GM18858 (cell line): ENCODE results near the gene MIOS.
A peak's percentile ranks its signal among the peaks of the same experiment; 100 is the strongest.

Source experiments
- ATAC-seq: cut with Tn5 transposase; IDR thresholded peaks from one replicate; pipeline ENCODE4 v1.9.1; 2021; ENCODE audit not compliant: unreplicated experiment

MIOS gene

DNA sequence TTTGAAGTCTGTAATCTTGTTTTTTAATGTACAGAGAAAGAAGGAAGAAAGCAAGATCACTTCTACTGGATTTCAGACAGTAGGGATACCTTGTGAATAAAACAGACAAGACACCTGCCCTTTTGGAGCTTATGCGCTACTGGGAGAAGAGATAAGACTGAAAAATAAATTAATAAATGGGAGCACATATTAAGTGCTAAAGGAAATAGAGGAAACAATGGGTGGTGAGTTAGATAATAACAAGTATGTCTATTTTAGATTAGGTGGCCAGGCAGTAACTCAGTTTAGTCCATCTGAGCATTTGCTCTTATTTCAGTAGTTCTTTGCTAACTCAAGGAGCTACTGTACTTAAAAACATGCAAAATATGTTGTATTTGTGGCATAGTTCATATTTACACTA is 15.9 kb downstream of the MIOS start:
- no peak for ATAC-seq

DNA sequence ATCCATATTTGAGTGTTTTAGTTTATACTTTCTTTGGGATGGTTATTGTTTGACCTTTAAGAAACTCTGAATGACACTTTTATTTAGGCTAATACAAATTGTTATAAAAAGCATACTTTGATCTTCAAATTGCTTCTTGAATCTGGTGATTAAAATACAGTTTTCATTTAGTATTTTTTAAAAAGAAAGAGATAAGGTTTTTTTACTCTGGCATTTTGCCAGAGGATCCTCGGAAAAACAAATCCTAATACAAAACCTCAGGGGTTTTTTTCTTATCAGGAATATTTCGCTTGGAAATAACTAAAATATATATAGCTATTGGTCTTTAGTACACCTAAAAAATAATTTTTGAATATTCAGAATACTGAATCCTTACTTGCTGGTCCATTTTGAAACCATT is 17.0 kb downstream of the MIOS start:
- ATAC-seq = no peak

DNA sequence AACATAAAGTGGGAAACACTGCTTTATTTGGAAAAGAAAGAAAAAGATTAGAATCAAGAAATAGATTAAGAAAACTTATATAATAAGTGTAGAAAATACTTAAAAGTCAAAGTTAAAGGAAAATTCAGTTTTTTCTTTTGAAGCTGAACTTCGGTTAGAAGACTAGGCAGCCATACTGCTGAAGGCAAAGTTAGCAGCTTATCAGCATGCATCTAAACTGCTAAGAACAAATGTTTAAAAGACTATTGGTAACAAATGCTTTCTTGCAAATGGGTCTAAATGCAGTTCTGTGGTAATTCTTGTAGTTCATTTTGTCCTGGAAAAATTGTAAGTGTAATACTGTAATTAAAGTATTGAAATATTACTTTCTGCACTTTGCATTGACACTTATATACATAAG is 18.0 kb downstream of the MIOS start:
- ATAC-seq = no peak

DNA sequence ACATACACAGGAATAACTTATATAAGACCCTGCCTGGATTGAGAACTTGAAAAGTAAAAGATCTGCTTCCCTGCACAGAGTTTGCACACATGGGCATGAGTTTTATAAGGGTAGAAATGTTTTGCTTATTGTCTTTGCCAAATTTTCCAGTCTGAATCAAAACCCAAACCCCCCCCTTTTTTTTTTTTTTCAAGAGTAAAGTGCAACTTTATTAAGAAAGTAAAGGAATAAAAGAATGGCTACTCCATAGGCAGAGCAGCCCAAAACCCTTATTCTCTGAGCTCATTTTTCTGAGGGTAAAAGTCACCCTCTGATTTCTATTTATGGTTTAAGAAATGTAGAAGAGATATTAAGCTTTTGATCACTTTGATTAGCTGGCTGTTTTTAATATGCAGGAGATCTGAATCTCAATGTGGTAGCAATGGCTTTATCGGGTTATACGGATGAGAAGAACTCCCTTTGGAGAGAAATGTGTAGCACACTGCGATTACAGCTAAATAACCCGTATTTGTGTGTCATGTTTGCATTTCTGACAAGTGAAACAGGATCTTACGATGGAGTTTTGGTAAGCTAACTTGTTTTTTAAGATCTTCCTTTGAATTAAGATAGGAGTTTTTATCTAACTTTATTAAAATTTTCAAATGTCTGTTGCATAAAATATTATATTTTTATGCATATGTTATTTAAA is 18.7 kb downstream of the MIOS start:
- ATAC-seq = no peak

DNA sequence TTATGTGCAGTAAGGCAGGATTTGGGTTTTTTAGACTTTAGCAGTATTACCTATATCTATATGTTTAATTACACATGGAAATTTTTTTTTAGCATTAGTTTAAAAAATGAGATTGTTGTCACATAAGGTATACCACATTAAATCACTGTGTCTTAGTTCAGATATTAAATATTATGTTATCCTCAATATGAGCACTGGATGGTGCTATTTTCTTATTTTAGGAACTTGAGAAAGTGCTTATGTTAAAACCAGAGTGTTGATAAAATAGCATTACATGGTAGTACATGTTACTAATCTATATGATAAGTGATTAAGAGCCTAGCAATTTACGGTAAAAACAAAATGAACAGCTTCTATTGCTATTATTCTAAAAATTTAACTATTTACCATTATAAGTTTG is 28.8 kb downstream of the MIOS start:
- ATAC-seq = no peak

DNA sequence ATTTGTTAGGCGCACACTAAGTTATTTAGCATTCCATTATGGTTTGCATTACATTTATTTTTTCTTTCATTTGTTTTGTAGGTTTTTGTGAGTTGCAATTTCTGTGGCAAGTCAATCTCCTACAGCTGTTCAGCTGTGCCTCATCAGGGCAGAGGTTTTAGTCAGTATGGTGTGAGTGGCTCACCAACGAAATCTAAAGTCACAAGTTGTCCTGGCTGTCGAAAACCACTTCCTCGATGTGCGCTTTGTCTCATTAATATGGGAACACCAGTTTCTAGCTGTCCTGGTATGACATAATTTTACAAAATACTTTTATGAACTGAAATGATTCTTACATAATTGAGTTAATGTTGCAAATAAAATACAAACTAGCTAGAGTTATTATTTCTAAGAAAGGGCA is 29.5 kb downstream of the MIOS start:
- no peak for ATAC-seq

DNA sequence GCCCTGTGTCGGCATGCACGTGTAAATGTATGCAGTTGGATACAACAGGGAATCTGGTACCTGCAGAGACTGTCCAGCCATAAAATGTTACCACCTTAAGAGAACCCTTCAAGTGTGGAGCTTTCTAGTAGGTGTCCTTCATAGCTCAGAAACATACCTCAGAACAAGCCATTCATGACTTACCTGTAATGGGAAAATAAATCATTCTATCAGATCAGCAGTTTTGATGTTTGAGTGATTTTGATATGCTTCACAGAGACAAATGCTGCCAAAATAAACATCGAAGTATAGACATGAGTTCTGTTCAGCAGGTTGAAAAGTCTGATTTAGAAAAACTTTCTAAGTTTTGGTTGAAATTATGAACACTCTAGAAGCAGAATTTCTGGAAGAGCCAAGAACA is 40.3 kb downstream of the MIOS start:
- no peak for ATAC-seq

DNA sequence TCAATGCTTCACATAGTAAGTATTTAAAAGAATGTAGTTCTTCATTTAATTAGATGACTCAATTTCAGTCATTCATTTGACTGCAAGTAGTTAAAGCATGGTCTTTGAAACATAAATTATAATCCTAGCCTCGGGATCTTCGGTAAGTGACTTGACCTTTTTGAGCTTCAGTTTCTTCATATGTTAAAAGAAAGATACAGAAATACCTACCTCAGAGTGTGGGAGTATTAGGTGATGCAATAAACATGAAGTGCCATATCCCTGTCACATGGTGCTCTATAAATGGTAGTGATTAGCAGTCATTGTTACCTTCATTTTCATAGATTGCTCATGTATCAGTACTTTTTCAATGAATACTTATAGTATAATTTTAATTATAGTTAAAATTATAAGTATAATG is 42.6 kb downstream of the MIOS start:
- no peak for ATAC-seq

DNA sequence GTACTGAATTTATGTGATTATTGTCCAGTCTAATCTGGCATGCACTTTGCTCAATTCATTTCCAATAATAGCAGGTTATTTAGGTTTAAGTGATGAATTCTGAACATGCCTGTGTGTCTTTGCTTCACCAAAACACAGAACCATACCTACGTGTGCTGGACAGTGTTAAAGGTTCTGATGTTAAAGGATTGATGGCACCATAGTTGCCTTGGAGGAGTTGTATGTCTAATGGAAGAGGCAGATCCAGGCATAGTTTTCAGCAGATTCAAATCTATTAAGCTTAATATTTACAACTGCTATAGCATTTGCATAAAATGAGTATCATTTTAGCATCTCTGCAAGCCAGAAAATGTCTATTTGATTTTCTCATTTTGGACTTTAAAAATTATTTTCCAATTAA is 45.8 kb downstream of the MIOS start:
- no peak for ATAC-seq

DNA sequence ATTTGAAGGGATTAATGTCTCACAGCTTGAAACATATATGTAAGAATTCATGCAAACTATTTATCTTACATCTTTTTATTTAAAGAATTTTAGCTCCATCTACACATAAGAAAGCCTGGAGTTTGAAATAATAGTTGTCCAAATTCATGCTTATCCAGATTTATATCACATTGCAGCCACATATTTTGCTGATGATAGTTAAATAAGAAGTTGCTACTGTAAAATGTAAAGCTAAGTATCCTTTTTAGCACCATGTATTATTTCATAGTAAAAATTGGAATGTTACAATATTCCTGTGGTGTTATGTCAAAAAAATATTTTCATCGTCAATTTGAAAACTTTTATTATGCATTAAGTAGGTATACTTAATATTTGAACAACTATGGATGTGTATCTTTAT is 46.5 kb downstream of the MIOS start:
- ATAC-seq = no peak

DNA sequence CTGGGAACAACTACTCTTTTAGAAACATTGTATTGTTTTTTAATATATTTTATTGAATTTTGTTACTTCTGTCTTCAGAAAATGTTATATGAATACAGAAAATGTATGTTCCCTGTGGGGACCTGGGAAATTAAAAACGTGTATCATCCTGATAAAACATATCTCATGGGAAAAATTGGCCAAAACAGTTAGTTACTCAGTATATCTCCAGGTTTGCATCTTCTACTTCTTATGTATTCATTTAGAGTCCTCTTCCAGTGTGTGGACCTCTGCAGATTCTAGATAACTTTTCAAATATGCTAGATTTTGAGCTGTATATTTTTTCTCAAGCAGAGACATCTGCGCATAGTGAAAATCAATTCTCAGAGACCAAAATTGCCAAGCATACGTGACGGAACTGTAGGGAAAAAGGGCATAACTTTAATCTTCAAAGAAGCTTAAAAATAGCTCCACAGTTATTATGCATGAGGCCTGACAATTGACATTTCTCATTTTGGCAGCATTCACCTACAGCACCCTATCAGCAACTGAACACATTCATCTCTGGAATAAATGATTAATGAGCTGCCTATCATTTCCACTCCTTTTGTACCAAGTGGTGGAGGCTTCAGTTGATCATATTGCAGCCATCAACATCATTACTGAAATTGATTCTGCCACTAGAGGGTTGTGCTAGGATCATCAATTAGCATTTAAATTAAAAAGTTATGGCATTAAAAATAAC is 47.5 kb downstream of the MIOS start:
- ATAC-seq = no peak

DNA sequence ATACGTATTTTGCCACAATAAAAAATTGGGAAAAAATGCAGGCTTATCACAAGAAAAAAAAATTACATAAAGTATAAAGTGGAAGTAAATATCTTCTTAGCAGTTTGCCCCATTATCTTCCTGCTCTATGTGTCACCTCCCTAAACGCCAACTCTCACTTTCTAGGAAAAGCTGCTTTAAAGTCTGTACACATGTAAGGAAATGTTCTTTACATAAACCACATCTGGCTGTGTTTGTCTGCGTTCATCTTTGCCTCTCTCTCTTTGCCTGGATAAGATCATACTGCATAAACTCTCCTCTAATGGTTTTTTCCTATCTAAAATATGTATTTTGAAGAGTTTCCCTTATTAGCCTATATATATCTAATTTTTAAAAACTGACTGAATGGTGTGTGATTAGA is 50.9 kb downstream of the MIOS start:
- ATAC-seq = no peak

DNA sequence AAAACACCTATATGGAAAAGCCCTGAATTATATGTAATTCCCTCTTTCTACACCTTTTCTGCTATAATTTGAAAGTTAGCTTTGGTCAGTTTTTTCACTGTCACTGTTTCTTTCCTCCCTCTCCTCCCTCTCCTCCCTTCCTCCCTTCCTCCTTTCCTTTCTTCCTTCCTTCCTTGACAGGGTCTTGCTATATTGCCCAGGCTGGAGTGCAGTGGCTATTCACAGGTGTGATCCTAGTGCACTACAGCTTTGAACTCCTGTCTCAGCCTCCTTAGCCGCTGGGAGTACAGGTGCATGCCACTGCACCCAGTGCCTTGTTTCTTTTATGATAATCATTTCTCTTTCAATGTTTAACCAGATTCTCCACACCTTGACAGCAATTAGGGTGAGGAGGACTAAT is 51.7 kb downstream of the MIOS start:
- no peak for ATAC-seq

DNA sequence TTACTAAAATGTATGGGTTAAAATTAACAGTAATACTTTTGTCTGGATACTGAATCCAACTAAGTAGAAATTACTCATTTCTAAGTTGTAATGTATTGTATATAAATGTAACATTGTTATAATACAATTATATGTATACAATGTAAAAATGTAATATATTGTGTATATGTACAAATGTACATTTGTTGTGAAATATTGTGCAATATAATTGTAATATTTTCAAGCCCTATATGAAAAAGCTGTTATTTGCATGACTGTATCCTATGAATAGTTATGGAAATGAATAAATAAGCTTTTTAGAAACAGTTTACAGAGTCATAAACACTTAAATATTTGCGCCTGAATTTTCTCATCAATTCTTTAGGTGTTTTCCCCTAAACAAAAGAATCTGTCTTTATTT is 53.6 kb downstream of the MIOS start:
- no peak for ATAC-seq

DNA sequence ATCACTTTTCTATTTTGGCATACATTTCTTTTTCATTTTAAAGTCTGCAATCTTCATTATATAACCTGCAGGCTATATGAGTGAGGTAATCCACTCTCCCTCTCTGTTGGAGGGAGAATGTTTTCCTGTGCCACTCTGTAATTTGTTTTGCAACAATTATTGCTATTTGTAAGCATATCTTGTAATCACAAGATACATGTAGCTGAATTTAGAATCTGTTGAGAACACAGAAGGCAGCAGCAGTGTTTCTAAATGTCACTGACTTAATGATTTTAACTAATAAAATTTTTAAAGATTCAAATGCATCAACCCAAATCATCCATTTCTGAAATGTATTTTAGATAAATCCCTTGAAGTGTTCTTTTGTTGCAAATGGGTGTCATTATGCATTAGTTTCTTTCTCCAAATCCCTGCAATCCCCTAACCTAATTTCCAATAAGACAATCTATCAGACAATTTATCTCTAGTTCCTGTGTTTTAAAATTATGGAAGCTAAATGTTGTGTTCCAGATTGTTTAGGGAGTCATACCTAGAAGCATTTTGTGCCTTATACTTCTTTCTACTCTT is 54.0 kb downstream of the MIOS start:
- ATAC-seq = no peak

DNA sequence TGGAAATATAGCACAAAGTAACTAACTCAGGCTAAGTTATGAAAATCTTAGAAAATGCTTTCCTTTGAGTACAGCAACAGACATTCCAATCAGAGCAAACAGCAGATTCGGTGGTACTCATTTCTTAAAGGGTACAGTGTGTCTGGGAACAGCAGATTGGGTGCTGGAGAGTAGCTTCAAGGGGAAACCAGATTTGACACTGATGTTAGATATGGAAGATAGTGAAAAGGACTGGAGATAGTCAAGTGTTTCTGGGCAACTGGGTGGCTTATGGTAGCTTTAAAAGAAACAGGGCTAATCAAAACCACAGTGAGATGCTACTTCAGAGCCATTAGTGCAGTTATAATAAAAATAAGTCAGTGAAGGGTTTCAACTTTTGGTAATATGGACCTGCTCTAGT is 61.8 kb downstream of the MIOS start:
- ATAC-seq = no peak

DNA sequence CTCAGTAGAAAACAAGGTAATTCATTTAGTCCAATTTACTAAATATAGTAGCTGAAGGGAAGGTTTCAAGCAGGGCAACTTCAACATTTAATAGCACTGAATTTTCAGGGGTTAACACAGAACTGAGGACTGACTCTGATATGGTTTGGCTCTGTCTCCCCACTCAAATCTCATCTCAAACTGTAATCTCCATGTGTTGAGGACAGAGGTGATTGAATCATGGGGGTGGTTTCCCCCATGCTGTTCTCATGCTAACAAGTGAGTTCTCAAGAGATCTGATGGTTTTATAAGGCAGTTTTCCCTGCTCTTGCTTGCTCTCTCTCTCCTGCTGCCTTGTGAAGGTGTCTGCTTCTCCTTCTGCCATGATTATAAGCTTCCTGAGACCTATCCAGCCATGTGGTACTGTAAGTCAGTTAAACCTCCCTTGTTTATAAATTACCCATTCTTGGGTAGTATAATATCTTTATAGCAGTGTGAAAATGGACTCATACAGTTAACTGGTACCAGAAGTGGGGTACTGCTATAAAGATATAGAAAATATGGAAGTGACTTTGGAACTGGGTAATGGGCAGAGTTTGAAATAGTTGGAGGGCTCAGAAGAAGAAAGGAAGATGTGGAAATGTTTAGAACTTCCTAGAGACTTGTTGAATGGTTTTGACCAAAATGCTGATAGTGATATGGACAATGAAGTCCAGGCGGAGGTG is 64.1 kb downstream of the MIOS start:
- no peak for ATAC-seq

DNA sequence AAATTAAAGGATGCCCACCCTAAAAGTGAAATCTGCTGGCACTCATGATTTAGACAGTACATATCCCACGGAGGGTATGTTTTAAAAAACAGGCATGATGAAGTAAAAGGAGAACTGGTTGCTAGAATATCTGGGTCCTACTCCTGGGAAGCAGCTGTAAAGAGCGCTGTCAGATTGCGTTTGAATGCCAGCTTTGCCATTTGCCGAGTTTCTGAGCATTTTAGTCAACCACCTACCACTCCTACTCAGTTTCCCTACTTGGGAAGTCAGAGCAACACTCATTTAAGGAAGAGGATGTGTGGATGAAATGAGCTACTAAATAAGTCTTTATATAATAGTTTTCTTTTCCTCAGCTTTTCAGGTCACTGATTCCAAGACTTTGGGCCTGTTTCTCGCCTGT is 72.7 kb downstream of the MIOS start:
- no peak for ATAC-seq

DNA sequence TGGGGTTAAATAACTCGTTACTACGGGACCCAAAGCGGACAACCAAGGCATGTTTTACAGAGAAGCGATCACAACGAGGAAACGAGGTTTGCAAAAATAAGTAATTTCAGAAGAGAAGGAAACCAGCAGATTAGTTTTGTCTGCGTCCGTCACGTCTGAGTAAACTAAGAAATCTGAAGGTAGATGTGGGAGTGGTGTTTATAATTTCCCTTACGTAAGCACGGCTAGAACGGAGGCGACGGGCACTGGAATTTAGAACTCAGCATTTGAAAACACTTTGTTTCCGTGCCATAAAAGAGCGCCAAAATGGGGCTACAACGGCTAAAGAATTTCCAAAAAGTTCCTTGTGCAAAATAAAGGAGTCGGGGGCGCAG is 73.2 kb downstream of the MIOS start:
- ATAC-seq = no peak

DNA sequence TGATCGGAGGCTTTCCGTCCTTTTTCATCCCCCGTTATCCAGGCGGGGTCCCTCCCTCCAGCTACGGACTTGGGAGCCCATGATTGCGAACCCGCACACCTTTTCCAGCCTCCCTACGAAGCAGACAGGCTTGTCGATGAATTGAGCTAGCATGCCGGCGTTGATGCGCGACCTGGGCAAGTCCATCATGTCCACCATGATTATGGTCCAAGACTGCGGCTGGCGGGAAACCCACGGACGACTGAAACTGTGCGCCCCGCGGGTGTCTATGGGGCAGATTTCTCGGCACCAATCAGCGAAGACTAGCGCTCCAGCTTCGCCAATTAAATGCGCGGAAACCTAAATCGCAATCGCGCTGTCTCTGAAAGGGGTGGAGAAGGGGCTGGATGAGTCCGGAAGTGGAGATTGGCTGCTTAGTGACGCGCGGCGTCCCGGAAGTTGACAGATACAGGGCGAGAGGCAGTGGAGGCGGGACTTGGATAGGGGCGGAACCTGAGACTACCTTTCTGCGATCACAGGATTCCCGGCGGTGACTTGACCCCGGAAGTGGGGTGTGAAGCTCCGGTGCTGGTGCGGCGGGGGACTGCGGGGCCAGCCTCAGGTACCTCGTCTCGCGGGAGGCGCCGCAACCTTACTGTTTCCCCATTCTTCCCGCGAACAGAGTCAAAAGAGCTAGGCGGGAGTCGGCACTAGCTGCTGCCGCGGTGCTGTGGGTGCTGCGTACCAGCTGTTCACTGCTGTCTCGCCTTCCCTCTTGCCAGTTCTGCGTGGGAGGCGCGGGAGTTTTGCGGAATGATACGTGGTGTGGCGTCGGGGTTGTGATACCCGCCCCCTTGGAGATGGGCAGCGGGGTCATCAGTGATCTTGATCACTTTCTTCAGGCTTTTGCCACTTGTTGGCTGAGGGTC is 73.8 kb downstream of the MIOS start, which contains the start of gene UMAD1:
Gene UMAD1 (plus strand): TSS at position 532 of the 908 bp plus-strand sequence. CDS start 32,620 bp downstream, outside the sequence.
- ATAC-seq = peak; percentile 97

DNA sequence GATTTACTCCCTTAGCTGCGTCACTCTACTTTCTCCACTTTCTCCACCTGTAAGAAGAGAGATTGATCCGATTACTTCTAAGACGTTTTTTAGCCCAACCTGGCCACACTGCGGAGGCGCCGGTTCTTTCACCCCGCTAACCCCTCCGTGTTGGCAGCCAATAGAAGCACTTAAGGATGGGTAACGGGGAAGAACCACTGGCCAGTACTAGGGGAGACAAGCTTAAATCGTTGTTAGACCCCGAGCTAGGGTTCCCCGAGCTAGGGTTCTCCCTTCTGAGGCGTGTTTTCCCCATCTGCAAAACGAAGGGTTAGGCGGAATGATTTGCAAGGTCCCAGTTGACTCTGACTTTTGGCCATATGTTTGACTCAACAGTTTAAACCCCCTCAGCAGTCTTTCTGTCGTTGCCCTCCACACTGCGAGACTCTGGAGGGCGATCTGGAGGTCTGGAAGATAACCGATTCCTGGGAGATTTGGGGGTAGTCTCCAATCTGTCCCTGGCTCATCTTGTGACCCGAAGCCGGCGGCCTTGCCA is 74.5 kb downstream of the MIOS start:
- ATAC-seq = no peak
